Heart right ventricle (tissue), 16 donors: Measurements from ENCODE around the gene NAPB. TPM values are rescaled to one million over a fixed set of nuclear protein-coding genes. Genes with fewer than 3 reads are reported as not detected.

ENCODE experiments used
- ATAC-seq, 8 donors: fragments of 200-7000 bp; cut with Tn5 transposase; one replicate each; pipeline ENCODE4 v1.9.1; 2020; ENCODE audit warnings: mild to moderate bottlenecking in 8 of 8, moderate library complexity in 8 of 8, moderate number of reproducible peaks in 1 of 8
- DNase-seq, 2 donors: peaks; one replicate each; pipeline ENCODE4 v3.0.0-alpha.2; 2020
- H3K27ac ChIP-seq, 10 donors: fragments of 200-600 bp; sonication (generic) in 2 of 10; one replicate each; pipeline versions ENCODE4 v1.5.0 to v1.8.0; 2020 to 2022; ENCODE audit warnings: mild to moderate bottlenecking in 3 of 10
- H3K27me3 ChIP-seq, 7 donors: fragments of 200-600 bp; one replicate each; pipeline ENCODE4 v1.8.0; 2021 to 2022; ENCODE audit warnings: mild to moderate bottlenecking in 2 of 7
- H3K36me3 ChIP-seq, 9 donors: fragments of 200-600 bp; sonication (generic) in 1 of 9; one replicate each; pipeline versions ENCODE4 v1.5.0 to v1.8.0; 2020 to 2022; ENCODE audit warnings: mild to moderate bottlenecking in 2 of 9
- H3K4me1 ChIP-seq, 9 donors: fragments of 200-600 bp; sonication (generic) in 1 of 9; one replicate each; pipeline versions ENCODE4 v1.5.0 to v1.8.0; 2020 to 2022; ENCODE audit warnings: mild to moderate bottlenecking in 4 of 9
- H3K4me3 ChIP-seq, 10 donors: fragments of 200-600 bp; sonication (generic) in 2 of 10; one replicate each; pipeline versions ENCODE4 v1.5.0 to v1.8.0; 2020 to 2022; ENCODE audit warnings: mild to moderate bottlenecking in 7 of 10, moderate library complexity in 2 of 10
- H3K9me3 ChIP-seq, 11 donors: fragments of 200-600 bp in 10 of 11; sonication (generic) in 2 of 11; one replicate each; pipeline versions ENCODE4 v1.5.0 to v1.8.0; 2013 to 2022; ENCODE audit warnings: mild to moderate bottlenecking in 2 of 11, control low read depth in 1 of 11, moderate library complexity in 1 of 11
- CTCF ChIP-seq, 9 donors: fragments of 200-600 bp; sonication (generic) in 2 of 9; IDR thresholded peaks; one replicate each; pipeline versions ENCODE4 v1.5.0 to v1.8.0; 2021 to 2022; ENCODE audit warnings: antibody characterized with exemption in 9 of 9, mild to moderate bottlenecking in 5 of 9, moderate library complexity in 1 of 9
- WGBS, 2 donors: extraction: QIAGEN DNeasy Blood & Tissue Kit; methylation state at CpG; one replicate each; pipeline ENCODE4 v1.1.7; 2013; ENCODE audit warnings: inconsistent platforms in 1 of 2; 5-methylcytosine and 5-hydroxymethylcytosine counted together
- intact Hi-C, 10 donors: fragments of 100-400 bp; cut with DNase I; formaldehyde crosslinking; loops; one replicate each; pipeline versions ENCODE4 v1.11.1 to v1.14.2; 2022
- polyA plus RNA-seq, 2 donors: library from polyadenylated mRNA; stranded (reverse); fragments of 200-250 nt; gene quantifications; one replicate each; pipeline ENCODE4 v1.2.3, GENCODE V29; 2013
- total RNA-seq, 10 donors: library from RNA; stranded (reverse); fragmentation: NEBNext Ultra II Directional in 3 of 10; extraction: Animal tissue kit (Norgen Biotek cat#: 25700) in 3 of 10; gene quantifications; one replicate each; pipeline versions ENCODE4 v1.2.1 to v1.2.4, GENCODE V29; 2021 to 2023
- donor health status: Arrhythmogenic right ventricular cardiomyopathy.
- donor health status: ischemic (EF 13 %, LVEDD 7.1; RV severe dilation, severe dysfunction).
- donor health status: healthy with polysubstance abuse.
- donor health status: DM: no; HTN: yes; CAD: no.
- donor health status: DM: no; HTN: no; CAD: no.
- donor health status: ischemic (EF 25% LVEDD 6.9; RV normal size, moderate dysfunction).
- donor health status: ischemic (EF 25% LVEDD 5.7; RV mildly dilated, moderate dysfunction).
- donor health status: healthy.
- donor health status: DM: yes; HTN: yes; CAD: no.
- donor health status: Ischemic cardiomyopathy.
- donor health status: ischemic (EF 35%, LVEDD 5.7; RV mildly dilated, moderate dysfunction).
- donor health status: nonischemic (EF 11% LVEDD 7.7; RV severe dilation, severe dysfunction).
- donor health status: DM: yes; HTN: yes; CAD: no.
- donor health status: PGD.
- donor health status: ischemic (EF 29% LVEDD 5.4; RV normal size, mild dysfunction).
- donor health status: nonischemic (EF 23%, LVEDD 6.1; RV moderate dilation, normal function).

Gene NAPB
- total and polyA plus RNA-seq, 12 donors, result 2.1 to 7.2 (median 5.9) TPM

- TF ChIP-seq CTCF (IDR thresholded peaks at IDR 0.05), result no peak
These were observed 87.2 kb downstream of the NAPB start for GRCh38 chr20:23334111-23334510.

GRCh38 chr20:23332467-23332866 lies 88.8 kb downstream of the NAPB start:
- ATAC-seq, result no peak

More at GRCh38 chr20:23334111-23334510, 87.2 kb downstream of the NAPB start:
- no peak overlapping the region for H3K27ac ChIP-seq
- no peak overlapping the region for H3K4me3 ChIP-seq
- no peaks in the 10 kb centered on the region for H3K27me3 ChIP-seq
- ATAC-seq, result peak in 3 of 8 donors; percentile 30 to 50 (median 47)
- no peaks in the 10 kb centered on the region for H3K36me3 ChIP-seq
- H3K4me1 ChIP-seq, result peaks cover 0 to 13% (median 7%) of the 10 kb centered on the region in 9 donors
- WGBS, 2 donors, result 52% methylated on average over 3 of the region's 3 CpGs
- intact Hi-C loops, result loop anchor here in 6 of 10 donors (5.0 to 10.0 kb wide), 6 partner anchors 87 to 999 kb away; no protein-coding TSS in a partner anchor
- DNase-seq, result no peak
- peaks cover 0 to 7% (median 0%) of the 10 kb centered on the region in 11 donors for H3K9me3 ChIP-seq

GRCh38 chr20:23331450-23332350 lies 89.6 kb downstream of the NAPB start:
- intact Hi-C loops, result loop anchor here in 6 of 10 donors (5.0 to 10.0 kb wide), 6 partner anchors 84 to 997 kb away; no protein-coding TSS in a partner anchor
- TF ChIP-seq CTCF (IDR thresholded peaks at IDR 0.05), result no peak
- peaks cover 0 to 7% (median 0%) of the 10 kb centered on the region in 11 donors for H3K9me3 ChIP-seq
- WGBS, 2 donors, result 83 to 88% methylated on average over 8 of the region's 8 CpGs
- H3K36me3 ChIP-seq, result no peaks in the 10 kb centered on the region
- peak in 1 of 8 donors; percentile 28 for ATAC-seq
- peak overlapping the region in 1 of 10 donors; percentile 36 for H3K27ac ChIP-seq
- DNase-seq, result no peak
- H3K27me3 ChIP-seq, result no peaks in the 10 kb centered on the region
- peaks cover 0 to 13% (median 7%) of the 10 kb centered on the region in 9 donors for H3K4me1 ChIP-seq
- H3K4me3 ChIP-seq, result no peak overlapping the region

More at GRCh38 chr20:23332467-23332866, 88.8 kb downstream of the NAPB start:
- H3K9me3 ChIP-seq, result peaks cover 0 to 7% (median 0%) of the 10 kb centered on the region in 11 donors
- no peak overlapping the region for H3K27ac ChIP-seq
- intact Hi-C loops, result loop anchor here in 6 of 10 donors (5.0 to 10.0 kb wide), 6 partner anchors 85 to 998 kb away; no protein-coding TSS in a partner anchor
- DNase-seq, result no peak
- no peaks in the 10 kb centered on the region for H3K36me3 ChIP-seq
- TF ChIP-seq CTCF (IDR thresholded peaks at IDR 0.05), result no peak
- H3K27me3 ChIP-seq, result no peaks in the 10 kb centered on the region
- WGBS, 2 donors, result 55 to 63% methylated on average over 2 of the region's 2 CpGs
- H3K4me3 ChIP-seq, result no peak overlapping the region
- H3K4me1 ChIP-seq, result peaks cover 0 to 13% (median 7%) of the 10 kb centered on the region in 9 donors

- intact Hi-C loops, result loop anchor here in 1 of 10 donors (10.0 kb wide), 1 partner anchor 83 kb away; no protein-coding TSS in a partner anchor
- ATAC-seq (no peak), DNase-seq (no peak)
- no peaks in the 10 kb centered on the region for H3K36me3 ChIP-seq
- WGBS, 2 donors, result 92 to 94% methylated on average over 15 of the region's 15 CpGs
- no peak overlapping the region for H3K4me3 ChIP-seq
- no peaks in the 10 kb centered on the region for H3K27me3 ChIP-seq
- no peak for TF ChIP-seq CTCF (IDR thresholded peaks at IDR 0.05)
- peaks cover 0 to 7% (median 0%) of the 10 kb centered on the region in 11 donors for H3K9me3 ChIP-seq
- no peak overlapping the region for H3K27ac ChIP-seq
- H3K4me1 ChIP-seq, result peaks cover 0 to 7% (median 0%) of the 10 kb centered on the region in 9 donors
These were observed 93.5 kb downstream of the NAPB start for GRCh38 chr20:23327617-23328333.
